ENCODE data around the gene MBOAT7.

GRCh38 chr19:54209811-54210494, 20.6 kb upstream of the MBOAT7 start:
- TF ChIP-seq, protein P1, sequence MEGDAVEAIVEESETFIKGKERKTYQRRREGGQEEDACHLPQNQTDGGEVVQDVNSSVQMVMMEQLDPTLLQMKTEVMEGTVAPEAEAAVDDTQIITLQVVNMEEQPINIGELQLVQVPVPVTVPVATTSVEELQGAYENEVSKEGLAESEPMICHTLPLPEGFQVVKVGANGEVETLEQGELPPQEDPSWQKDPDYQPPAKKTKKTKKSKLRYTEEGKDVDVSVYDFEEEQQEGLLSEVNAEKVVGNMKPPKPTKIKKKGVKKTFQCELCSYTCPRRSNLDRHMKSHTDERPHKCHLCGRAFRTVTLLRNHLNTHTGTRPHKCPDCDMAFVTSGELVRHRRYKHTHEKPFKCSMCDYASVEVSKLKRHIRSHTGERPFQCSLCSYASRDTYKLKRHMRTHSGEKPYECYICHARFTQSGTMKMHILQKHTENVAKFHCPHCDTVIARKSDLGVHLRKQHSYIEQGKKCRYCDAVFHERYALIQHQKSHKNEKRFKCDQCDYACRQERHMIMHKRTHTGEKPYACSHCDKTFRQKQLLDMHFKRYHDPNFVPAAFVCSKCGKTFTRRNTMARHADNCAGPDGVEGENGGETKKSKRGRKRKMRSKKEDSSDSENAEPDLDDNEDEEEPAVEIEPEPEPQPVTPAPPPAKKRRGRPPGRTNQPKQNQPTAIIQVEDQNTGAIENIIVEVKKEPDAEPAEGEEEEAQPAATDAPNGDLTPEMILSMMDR (IDR thresholded peaks at IDR 0.05) = no peak
- no peak for TF ChIP-seq REST (IDR thresholded peaks at IDR 0.05; ENCODE audit: low read depth, low read length)
- TF ChIP-seq SMC3 (IDR thresholded peaks at IDR 0.05; ENCODE audit: low read depth, low read length) = no peak
- no peak for TF ChIP-seq RAD21 (IDR thresholded peaks at IDR 0.05; ENCODE audit: low read length)
- peak; percentile 84 for TF ChIP-seq POLR2AphosphoS5 (IDR thresholded peaks at IDR 0.05; ENCODE audit: low read depth, low read length)
- no peak for TF ChIP-seq YY1 (IDR thresholded peaks at IDR 0.05; ENCODE audit: low read depth)
- no peak for TF ChIP-seq FOXJ3 (CRISPR knock-in tag; IDR thresholded peaks at IDR 0.05)
- TF ChIP-seq CHD2 (IDR thresholded peaks at IDR 0.05; ENCODE audit: low read length, partially characterized antibody) = peak; percentile 47
- TF ChIP-seq TAF1 (IDR thresholded peaks at IDR 0.05; ENCODE audit: borderline replicate concordance, low read depth, low read length) = no peak
- TF ChIP-seq USF2 (IDR thresholded peaks at IDR 0.05; ENCODE audit: borderline replicate concordance, low read depth, low read length) = no peak

Data from SK-N-SH (cell line).